Colonic mucosa (tissue), 4 donors: ENCODE data around the gene ICOSLG. TPM values are rescaled to one million over a fixed set of nuclear protein-coding genes. Genes with fewer than 3 reads are reported as not detected.
"Not testable (repeated sequence)": the region's sequence is repeated elsewhere in the genome, so short reads cannot be mapped to it uniquely, and the experiment has no call there.

ENCODE experiments used
- DNase-seq: peaks from one replicate; pipeline ENCODE4 v3.0.0-alpha.2; 2020
- H3K27ac ChIP-seq: fragments of 200-600 bp; one replicate; pipeline ENCODE4 v1.8.0; 2021
- H3K27me3 ChIP-seq: fragments of 200-600 bp; one replicate; pipeline ENCODE4 v1.8.0; 2021
- H3K36me3 ChIP-seq: fragments of 200-600 bp; one replicate; pipeline ENCODE4 v1.8.0; 2021
- H3K4me1 ChIP-seq: fragments of 200-600 bp; one replicate; pipeline ENCODE4 v1.8.0; 2021; ENCODE audit warnings: mild to moderate bottlenecking
- H3K4me3 ChIP-seq: fragments of 200-600 bp; one replicate; pipeline ENCODE4 v1.8.0; 2021
- H3K9ac ChIP-seq, 2 donors: one replicate each; pipeline ENCODE4 v1.7.0; 2013; ENCODE audit warnings: control low read depth in 2 of 2, low read depth in 2 of 2, low read length in 2 of 2
- H3K9me3 ChIP-seq: fragments of 200-600 bp; one replicate; pipeline ENCODE4 v1.8.0; 2021
- intact Hi-C: fragments of 100-400 bp; cut with DNase I; formaldehyde crosslinking; loops from one replicate; pipeline ENCODE4 v1.14.1; 2022
- total RNA-seq, 2 donors: library from RNA; stranded (reverse); fragmentation: NEBNext Ultra II Directional in 1 of 2; extraction: Animal tissue kit (Norgen Biotek cat#: 25700) in 1 of 2; gene quantifications; one replicate each; pipeline ENCODE4 v1.2.1, GENCODE V29; 2021
- donor health status: healthy.
- donor health status: DM: no; HTN: no; CAD: no.
- donor health status: DM: no; HTN: no; CAD: no.

ICOSLG gene
- total RNA-seq, 2 donors from 2014 or later: 4.0 to 4.9 TPM

- H3K27me3 ChIP-seq, intact Hi-C loops, H3K27ac ChIP-seq, H3K9me3 ChIP-seq, H3K9ac ChIP-seq, H3K4me1 ChIP-seq, H3K4me3 ChIP-seq, DNase-seq, H3K36me3 ChIP-seq: not testable (repeated sequence)
These were observed 13.1 kb downstream of the ICOSLG start for GRCh38 chr21:44227614-44228013.

GRCh38 chr21:44225605-44226004, 15.1 kb downstream of the ICOSLG start:
- H3K4me3 ChIP-seq, intact Hi-C loops, H3K36me3 ChIP-seq: not testable (repeated sequence)

GRCh38 chr21:44223334-44223733, 17.4 kb downstream of the ICOSLG start:
- intact Hi-C loops: not testable (repeated sequence)

More at GRCh38 chr21:44225605-44226004, 15.1 kb downstream of the ICOSLG start:
- not testable (repeated sequence) for DNase-seq, H3K27ac ChIP-seq, H3K27me3 ChIP-seq, H3K9ac ChIP-seq, H3K9me3 ChIP-seq, H3K4me1 ChIP-seq

GRCh38 chr21:44220674-44221073, 20.1 kb downstream of the ICOSLG start:
- H3K9me3 ChIP-seq, H3K4me3 ChIP-seq, intact Hi-C loops: not testable (repeated sequence)

More at GRCh38 chr21:44223334-44223733, 17.4 kb downstream of the ICOSLG start:
- H3K4me1 ChIP-seq, H3K9ac ChIP-seq, H3K27me3 ChIP-seq, H3K27ac ChIP-seq, H3K9me3 ChIP-seq, H3K36me3 ChIP-seq, DNase-seq, H3K4me3 ChIP-seq: not testable (repeated sequence)

GRCh38 chr21:44218461-44218860, 22.3 kb downstream of the ICOSLG start:
- H3K9ac ChIP-seq, H3K36me3 ChIP-seq, H3K9me3 ChIP-seq, H3K27me3 ChIP-seq, H3K4me3 ChIP-seq, intact Hi-C loops, H3K4me1 ChIP-seq, DNase-seq, H3K27ac ChIP-seq: not testable (repeated sequence)

More at GRCh38 chr21:44220674-44221073, 20.1 kb downstream of the ICOSLG start:
- H3K36me3 ChIP-seq, DNase-seq, H3K4me1 ChIP-seq, H3K27me3 ChIP-seq, H3K27ac ChIP-seq, H3K9ac ChIP-seq: not testable (repeated sequence)

- intact Hi-C loops, H3K4me3 ChIP-seq, H3K4me1 ChIP-seq, H3K27me3 ChIP-seq, DNase-seq, H3K27ac ChIP-seq, H3K36me3 ChIP-seq, H3K9me3 ChIP-seq, H3K9ac ChIP-seq: not testable (repeated sequence)
These were observed 28.8 kb downstream of the ICOSLG start for GRCh38 chr21:44211978-44212377.

GRCh38 chr21:44211574-44211973, 29.2 kb downstream of the ICOSLG start:
- H3K27ac ChIP-seq, H3K4me3 ChIP-seq, DNase-seq, H3K4me1 ChIP-seq, H3K36me3 ChIP-seq, H3K9ac ChIP-seq, H3K9me3 ChIP-seq, H3K27me3 ChIP-seq, intact Hi-C loops: not testable (repeated sequence)

- H3K27ac ChIP-seq, H3K9ac ChIP-seq: not testable (repeated sequence)
These were observed 32.7 kb downstream of the ICOSLG start for GRCh38 chr21:44207860-44208646.

GRCh38 chr21:44206698-44207676, 33.8 kb downstream of the ICOSLG start:
- H3K36me3 ChIP-seq, intact Hi-C loops, H3K4me3 ChIP-seq, H3K4me1 ChIP-seq, H3K27me3 ChIP-seq, DNase-seq, H3K27ac ChIP-seq, H3K9me3 ChIP-seq, H3K9ac ChIP-seq: not testable (repeated sequence)

More at GRCh38 chr21:44207860-44208646, 32.7 kb downstream of the ICOSLG start:
- H3K36me3 ChIP-seq, DNase-seq, H3K9me3 ChIP-seq, H3K4me3 ChIP-seq, H3K27me3 ChIP-seq, intact Hi-C loops, H3K4me1 ChIP-seq: not testable (repeated sequence)

- intact Hi-C loops, H3K27ac ChIP-seq, H3K27me3 ChIP-seq, DNase-seq, H3K4me3 ChIP-seq, H3K36me3 ChIP-seq, H3K4me1 ChIP-seq, H3K9ac ChIP-seq, H3K9me3 ChIP-seq: not testable (repeated sequence)
These were observed 34.6 kb downstream of the ICOSLG start for GRCh38 chr21:44206187-44206586.

GRCh38 chr21:44202590-44203299, 38.0 kb downstream of the ICOSLG start:
- H3K36me3 ChIP-seq, H3K9me3 ChIP-seq, intact Hi-C loops, H3K9ac ChIP-seq, H3K4me1 ChIP-seq, H3K4me3 ChIP-seq, H3K27ac ChIP-seq, DNase-seq, H3K27me3 ChIP-seq: not testable (repeated sequence)

GRCh38 chr21:44199997-44200396, 40.7 kb downstream of the ICOSLG start:
- H3K4me1 ChIP-seq, H3K27ac ChIP-seq, H3K9ac ChIP-seq, H3K4me3 ChIP-seq, H3K36me3 ChIP-seq, intact Hi-C loops, H3K27me3 ChIP-seq, DNase-seq, H3K9me3 ChIP-seq: not testable (repeated sequence)
